Activated CD8-positive, alpha-beta memory T cell treated with anti-CD3 and anti-CD28 coated beads, Interleukin-2, amount 50 U/mL, for 24 hours (primary cell): ENCODE measurements around the gene SMIM22.
"Not testable (repeated sequence)": the region's sequence is repeated elsewhere in the genome, so short reads cannot be mapped to it uniquely, and the experiment has no call there.

Source experiments
- DNase-seq: peaks from one replicate; pipeline ENCODE4 v3.0.0-alpha.2; 2020; ENCODE audit errors: extremely low read depth

The SMIM22 gene

DNA sequence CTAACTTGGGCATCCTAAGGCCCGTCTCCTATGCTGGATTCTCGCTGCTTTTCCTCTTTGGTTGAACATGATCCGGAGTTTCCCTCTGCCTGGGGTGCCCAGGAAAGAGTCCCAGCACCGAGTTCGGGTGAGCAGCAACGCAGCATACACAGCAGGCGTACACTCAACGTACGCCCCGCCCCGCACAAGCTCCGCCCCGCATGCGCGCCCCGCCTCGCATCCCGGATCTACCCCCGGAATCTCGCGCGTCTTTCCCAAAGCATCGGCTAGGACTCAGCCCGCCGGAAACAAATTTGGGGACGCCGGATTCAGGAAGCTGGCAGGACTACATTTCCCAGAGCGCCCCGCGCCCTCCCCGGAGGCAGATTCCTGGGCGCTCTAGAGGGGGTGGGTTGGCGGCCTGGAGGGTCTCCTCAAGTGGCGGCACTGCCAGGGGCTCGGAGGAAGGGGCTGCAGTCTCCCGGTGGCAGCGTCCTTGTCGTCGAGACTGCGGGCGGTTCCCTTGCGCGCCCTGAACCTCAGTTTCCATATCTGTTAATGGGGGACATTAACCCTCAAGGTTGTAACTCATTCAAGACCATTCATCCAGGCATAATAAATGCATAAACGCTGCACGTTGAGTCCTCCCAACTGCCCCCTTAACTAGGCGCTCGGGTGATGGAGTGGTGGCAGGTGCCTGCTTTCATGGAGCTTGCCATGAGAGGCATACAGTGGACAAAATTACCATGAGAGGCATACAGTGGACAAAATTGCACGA, 26.4 kb upstream of the SMIM22 start:
- peak; percentile 82 for DNase-seq

GRCh38 chr16:4769306-4769638, 25.9 kb upstream of the SMIM22 start:
- no peak for DNase-seq

DNA sequence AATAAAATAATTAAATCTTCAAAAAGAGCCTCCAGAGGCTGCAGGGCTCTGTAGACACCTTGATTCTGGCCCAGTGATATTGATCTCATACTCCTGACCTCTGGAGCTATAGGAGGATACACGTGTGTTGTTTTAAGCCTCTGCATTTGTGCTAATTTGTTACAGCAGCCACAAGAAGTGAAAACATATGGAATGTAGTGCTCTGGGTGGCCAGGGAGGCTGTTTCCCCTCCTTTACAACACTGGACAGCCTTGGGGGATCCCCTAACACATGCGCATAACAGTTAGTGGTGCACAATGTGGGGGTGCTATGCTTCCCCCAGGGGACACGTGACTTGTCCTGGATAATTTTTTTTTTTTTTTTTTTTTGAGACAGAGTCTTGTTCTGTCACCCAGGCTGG, 23.5 kb upstream of the SMIM22 start:
- no peak for DNase-seq

GRCh38 chr16:4772351-4772750, 22.8 kb upstream of the SMIM22 start:
- no peak for DNase-seq

DNA sequence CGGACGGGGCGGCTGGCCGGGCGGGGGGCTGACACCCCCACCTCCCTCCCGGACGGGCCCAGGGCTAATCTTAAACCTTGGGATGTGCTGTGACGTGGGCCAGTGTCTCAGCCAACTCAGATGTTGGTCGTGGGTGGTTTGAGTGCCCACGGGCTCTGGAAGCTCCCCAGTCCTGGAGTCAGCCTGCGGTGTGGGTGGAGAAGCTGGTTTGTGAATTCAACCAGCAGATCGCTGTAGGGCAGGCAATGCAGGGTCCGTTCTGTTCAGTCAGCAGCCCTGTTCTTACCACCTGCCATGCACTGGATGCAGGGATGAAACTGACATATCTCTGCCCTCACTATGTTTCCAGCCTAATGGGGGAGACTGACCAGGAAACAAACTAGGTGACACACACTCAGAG, 20.2 kb upstream of the SMIM22 start:
- no peak for DNase-seq

DNA sequence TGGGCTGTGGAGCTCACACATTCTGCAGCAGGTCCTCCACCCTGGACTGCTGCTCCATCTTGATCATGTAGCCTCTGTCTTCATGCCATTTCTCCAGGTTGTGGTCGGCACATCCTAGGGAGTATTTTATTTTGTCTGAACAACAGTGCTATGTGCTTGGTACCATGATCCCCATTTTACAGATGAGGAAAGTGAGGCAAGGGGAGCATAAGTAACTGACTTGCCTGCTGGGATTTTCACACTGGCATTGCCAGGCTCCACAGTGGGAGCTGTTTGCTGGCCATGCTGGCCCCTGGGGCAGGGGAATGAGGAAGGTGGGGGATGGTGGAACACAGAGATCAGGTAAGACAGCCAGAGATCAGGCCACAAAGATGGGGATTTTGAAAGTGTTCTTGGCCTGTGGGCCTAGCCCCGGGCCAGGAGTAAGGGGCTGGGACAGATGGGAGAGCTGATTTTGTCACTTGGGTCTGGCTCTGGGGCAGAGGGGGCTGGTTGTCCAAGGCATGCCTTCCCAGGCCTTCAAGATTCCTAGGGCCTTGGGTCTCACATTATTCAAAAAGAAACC, 18.9 kb upstream of the SMIM22 start:
- DNase-seq: no peak

- no peak for DNase-seq
Measured at GRCh38 chr16:4777339-4778049, 17.7 kb upstream of the SMIM22 start.

DNA sequence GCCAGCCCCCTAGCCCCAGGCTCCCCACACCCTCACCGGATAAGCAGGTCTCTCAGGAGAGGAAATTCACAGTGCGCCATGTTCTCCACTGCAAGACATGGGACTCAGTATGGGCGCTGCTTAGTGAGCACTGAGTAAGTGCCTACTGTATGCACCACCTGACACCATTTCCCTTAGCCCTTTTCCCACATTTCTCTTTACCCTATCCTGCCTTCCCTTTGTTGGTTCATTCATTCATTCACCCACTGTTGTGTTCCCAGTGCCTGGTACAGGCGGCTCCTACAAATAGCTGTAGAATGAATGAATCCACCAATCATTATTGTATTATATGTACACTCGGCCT, 17.1 kb upstream of the SMIM22 start:
- no peak for DNase-seq

GRCh38 chr16:4780235-4780634, 14.9 kb upstream of the SMIM22 start:
- no peak for DNase-seq

DNA sequence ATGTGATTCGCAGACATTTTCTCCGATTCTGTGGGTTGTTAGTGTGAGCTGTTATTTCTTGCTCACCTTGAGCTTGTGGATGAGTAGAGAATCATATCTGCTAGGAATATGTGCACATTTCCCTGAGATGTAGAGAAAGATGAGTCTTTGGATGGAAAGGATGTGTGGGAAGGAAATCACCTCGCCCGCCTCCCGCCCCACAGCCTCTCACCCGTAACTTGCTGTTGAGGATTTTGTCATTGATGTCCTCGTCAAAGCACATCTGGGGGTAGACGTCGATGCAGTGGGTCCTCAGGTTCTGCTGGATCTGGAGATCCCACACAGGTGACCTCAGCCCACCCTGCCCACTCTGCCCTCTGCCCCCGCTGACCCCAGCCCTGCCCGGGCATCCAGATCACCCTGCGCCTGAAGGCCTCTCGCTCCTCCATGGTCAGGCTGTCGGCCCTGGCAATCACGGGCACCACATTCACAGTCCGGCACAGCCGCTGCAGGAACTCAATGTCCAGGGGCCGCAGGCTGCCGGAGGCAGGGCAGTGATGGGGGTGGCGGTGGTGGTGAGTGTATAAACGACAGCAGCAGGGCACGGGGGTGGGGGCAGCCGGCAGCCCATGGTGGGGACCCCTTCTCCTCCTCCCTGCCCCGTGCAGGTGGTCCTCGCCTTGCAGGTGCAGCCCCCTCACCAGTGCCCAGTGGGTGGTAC, 11.8 kb upstream of the SMIM22 start:
- DNase-seq: no peak

DNA sequence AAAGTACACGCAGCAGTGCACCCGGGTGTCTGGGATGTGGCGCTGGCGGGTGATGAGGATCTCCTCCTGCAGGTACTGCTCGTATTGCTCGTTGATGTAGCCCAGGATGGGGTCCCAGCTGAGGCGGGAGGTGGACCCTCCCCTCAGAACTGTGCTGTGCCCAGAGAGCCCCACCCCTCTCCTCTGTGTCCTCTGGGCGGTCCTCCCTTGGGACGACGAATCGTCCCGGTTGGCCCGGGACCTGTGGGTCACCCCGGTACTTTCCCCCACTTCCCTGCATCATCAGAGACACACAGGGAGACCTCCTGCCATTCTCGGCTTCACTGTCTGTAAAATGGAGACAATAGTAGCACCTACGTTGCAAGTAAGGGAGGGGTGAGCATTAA, 11.2 kb upstream of the SMIM22 start:
- no peak for DNase-seq

DNA sequence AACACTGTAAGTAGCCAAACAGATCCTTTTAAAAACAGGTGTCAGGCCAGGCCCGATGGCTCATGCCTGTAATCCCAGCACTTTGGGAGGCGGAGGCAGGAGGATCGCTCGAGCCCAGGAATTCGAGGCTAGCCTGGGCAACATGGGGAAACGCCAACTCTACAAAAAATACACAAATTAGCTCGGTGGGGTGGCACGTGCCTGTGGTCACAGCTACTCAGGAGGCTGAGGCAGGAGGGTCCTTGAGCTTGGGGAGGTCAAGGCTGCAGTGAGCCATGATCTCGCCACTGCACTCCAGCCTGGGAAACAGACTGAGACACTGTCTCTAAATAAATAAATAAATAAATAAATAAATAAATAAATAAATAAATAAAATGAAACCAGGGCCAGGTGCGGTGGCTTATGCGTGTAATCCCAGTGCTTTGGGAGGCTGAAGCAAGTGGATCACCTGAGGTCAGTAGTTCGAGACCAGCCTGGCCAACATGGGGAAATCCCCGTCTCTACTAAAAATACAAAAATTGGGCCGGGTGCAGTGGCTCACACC, 10.7 kb upstream of the SMIM22 start:
- DNase-seq: not testable (repeated sequence)

- DNase-seq: no peak
Measured at GRCh38 chr16:4785758-4786433, 9.3 kb upstream of the SMIM22 start.

- no peak for DNase-seq
Measured at GRCh38 chr16:4787068-4787467, 8.1 kb upstream of the SMIM22 start.

DNA sequence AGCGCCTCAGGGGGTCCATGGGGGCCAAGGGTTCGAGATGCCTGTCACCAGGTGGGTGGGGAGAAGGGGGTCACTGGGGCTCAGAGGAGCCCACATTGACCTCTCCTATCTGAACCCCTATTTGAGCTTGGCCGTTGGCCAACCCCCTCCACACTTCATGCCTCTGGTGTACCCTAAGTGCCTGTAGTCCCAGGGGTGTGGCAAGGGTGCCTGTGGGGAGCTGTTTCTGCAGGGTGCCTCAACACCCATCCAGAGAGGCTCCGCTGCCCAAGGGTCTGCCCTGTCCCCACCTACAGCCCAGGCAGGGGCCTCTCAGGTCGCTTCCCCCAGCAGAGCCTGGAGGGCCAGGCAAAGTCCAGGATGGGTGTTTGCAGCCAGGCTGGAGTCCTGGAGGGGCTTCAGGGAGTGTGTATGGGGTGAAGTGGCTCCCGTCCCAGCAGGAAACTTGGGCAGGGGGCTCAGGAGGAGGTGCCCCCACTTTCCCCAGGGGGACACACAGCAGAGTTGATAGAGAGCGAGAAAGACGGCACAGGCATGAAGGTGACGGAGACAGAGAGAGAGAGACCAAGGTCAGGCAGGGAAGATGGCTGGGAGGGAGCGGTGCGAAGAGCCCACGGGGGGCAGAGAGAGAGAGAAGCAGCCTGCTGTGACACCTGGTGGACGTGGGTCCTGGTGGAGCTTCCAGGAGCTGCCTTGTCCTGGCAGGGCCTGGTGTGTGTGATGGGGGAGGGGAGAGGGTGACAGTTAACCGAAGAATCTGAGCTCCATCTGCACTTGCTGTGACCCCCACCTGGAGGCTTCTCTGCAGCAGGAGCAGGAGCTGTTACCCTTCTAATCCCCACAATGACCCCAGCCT, 7.3 kb upstream of the SMIM22 start, which contains the start of gene SEPTIN12:
Gene SEPTIN12 (minus strand): TSS at position 719 of the 856 bp plus-strand sequence. CDS start 700 bp downstream, at position 19.
- DNase-seq: no peak

GRCh38 chr16:4788489-4788889, 6.7 kb upstream of the SMIM22 start:
- no peak for DNase-seq

DNA sequence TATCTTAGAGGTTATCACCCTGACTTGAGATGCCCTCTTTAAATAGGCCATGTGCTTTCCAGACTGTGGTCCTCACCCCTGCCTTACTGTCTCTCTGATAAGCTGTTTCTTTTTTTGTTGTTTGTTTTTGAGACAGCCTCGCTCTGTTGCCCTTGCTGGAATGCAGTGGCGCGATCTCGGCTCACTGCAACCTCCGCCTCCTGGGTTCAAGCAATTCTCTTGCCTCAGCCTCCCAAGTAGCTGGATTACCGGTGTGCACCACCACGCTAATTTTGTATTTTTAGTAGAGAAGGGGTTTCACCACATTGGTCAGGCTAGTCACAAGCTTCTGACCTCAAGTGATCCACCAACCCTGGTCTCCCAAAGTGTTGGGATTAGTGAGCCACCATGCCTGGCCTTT, 6.3 kb upstream of the SMIM22 start:
- DNase-seq: no peak

DNA sequence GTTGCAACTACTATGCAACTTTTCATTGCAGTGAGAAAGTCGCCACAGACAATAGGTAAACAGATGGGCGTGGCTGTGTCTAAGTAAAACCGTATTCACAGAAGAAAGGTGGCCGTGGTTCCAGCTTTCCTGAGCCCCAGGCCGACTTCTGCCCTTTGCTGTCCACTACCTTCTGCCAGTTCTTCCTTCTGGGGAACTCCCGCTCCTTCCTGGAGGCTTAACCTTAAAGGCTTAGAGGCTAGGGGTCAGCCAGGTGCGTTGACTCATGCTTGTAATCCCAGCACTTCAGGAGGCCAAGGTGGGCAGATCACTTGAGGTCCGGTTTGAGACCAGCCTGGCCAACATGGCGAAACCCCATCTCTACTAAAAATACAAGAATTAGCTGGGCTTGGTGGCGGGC, 4.9 kb upstream of the SMIM22 start:
- DNase-seq: no peak

DNA sequence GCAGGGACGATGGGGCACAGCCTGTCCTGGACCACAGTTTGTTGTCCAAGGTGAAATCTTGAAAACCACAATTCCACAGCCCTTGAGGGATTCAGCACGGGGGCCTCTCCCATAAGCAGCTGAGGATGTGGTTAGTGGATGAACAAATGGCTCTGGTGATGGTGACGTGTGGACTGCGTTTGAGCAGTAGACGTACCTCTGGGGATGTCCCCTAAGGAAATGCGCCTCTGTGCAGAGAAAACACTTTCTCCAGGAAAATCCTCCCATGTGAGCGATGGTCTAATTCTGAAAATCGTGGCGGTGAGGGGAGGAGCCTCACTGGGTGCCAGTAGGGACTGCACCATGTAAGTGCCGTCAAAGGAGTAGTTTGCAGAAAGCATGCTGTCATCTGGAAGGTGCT, 4.3 kb upstream of the SMIM22 start:
- DNase-seq: no peak

DNA sequence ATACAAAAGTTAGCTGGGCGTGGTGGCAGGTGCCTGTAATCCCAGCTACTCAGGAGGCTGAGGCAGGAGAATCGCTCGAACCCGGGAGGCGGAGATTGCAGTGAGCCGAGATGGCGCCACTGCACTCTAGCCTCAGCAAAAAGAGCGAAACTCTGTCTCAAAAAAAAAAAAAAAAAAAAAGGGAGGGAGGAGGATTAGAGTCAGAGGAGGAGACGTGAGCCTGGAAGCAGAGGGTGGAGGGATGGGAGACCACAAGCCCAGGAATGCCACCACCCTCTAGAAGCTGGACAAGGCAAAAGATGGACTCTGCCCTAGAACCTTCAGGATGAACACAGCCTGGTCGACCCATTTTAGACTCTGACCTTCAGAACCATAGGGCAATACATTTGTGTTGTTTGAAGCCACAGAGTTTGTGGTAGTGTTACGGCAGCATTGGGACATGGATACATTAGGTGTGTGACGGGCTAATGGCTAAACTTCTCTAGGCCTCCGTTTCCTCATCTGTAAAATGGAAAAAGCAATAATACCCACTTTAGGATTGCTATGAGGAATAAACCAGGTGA, 2.1 kb upstream of the SMIM22 start:
- no peak for DNase-seq
